A673 (cell line): ENCODE measurements around the gene SPATA21.

Experiments used
- CTCF ChIP-seq: fragments of 300-800, 200-600 bp; sonication (generic); conservative IDR thresholded peaks from 2 replicates; pipeline ENCODE4 v1.5.1; 2017; ENCODE audit warnings: low read depth, mild to moderate bottlenecking, antibody characterized with exemption, low read length, moderate library complexity, mixed read lengths
- EZH2 ChIP-seq: fragments of 200-600 bp; sonication (generic); IDR thresholded peaks from 2 replicates; pipeline ENCODE4 v1.6.1; 2017; ENCODE audit warnings: borderline replicate concordance, low read depth, mild to moderate bottlenecking, mixed read lengths, antibody characterized with exemption, low read length; ENCODE audit not compliant: poor library complexity, severe bottlenecking

GRCh38 chr1:16445052-16445451, 7.8 kb upstream of the SPATA21 start:
- TF ChIP-seq CTCF (no peak), EZH2 (no peak)
